NCI-H2081 treated with DMSO at 0.1 percent for 48 hours (cell line): Measurements from ENCODE around the gene NFIB.

ENCODE experiments used
- DNase-seq: peaks from one replicate; lab custom pipeline; 2025; lab: John Stamatoyannopoulos, UW

NFIB gene

GRCh38 chr9:14313951-14314423 lies at the start of gene NFIB:
TSS of gene NFIB (minus strand) at chr9:14314141. CDS start at chr9:14313511, 630 bp downstream.
- DNase-seq, result no peak

DNA sequence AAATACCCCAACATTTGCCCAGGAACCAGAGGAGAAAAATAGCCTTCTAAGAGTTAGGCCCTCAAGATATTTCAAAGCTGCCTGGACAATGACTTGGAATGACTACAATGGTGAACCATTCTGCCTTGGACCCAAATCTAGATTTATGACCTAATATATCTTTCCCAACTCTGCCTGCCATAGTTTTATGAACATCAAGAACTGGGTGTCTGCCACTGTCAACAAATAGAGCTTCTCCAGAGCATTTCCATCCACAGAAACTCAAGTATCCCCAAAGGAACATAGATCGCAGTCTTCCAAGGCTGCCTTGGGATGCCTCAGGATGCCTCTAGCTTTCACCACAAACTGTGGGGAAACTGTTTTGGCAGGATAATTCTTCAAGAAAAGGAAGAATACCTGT lies 48.2 kb upstream of the NFIB start:
- no peak for DNase-seq

- no peak for DNase-seq
These were observed 47.1 kb upstream of the NFIB start for GRCh38 chr9:14361074-14361473.

DNA sequence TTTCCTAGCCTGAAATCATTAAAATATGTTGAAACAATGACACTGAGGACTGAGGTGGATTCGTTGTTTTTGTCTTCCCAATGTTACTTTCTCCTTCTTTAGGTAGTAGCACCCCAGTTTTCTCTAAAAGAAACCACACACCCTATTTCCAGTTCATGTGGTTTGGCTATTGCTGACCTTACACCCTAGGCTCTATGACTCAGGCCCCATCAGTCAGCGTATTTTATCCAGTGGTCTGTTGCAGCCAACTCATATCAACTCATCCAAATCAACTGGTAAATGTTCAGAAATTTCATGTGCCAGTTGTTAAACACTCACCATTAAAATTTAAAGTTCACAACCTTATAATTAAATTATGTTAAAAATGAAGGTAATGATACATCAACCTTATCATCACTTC lies 44.6 kb upstream of the NFIB start:
- DNase-seq, result no peak

DNA sequence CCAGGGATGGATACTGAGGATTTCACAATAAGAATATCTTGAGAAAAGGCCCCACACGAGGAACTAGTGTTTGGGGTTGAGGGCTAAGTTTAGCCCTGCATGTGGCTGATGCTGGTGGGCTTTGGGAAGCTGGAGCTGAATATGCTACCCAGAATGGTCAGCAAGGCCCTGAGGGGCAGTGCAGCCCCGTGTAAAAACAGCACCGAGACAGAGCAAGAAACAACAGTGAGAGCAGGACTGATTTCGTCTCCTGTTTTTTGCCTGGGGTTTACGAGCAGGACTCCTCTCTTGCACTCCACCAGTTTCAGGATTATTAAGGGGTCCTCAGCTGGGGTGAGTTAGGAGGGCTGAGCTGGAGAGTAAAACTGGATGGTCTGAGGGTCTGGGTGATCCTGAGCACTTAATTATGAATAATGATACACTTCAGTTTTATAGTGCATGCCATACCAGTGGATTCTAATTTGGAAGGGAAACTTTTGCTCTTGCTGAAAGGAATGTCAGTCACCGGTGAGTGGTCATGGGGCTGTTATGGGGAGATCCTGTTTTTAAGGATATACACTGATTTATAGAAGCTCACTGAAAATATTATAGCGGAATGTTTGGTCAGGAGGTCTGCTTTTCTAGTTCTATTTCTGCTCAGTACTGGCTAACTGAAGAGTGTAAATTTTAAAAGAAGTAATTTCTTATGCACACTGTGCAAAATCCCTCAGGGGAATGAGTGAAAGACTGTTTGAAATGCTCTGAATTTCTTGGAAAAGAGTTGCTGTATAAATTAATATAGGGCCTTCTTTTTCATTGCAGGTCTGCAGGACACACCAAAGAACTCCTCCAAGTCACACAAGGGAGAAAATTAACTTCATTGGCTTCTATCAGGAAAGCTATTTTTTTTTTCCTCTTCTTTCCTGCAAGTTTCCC lies 42.7 kb upstream of the NFIB start:
- no peak for DNase-seq

- DNase-seq, result no peak
These were observed 40.3 kb upstream of the NFIB start for GRCh38 chr9:14354201-14354600.

DNA sequence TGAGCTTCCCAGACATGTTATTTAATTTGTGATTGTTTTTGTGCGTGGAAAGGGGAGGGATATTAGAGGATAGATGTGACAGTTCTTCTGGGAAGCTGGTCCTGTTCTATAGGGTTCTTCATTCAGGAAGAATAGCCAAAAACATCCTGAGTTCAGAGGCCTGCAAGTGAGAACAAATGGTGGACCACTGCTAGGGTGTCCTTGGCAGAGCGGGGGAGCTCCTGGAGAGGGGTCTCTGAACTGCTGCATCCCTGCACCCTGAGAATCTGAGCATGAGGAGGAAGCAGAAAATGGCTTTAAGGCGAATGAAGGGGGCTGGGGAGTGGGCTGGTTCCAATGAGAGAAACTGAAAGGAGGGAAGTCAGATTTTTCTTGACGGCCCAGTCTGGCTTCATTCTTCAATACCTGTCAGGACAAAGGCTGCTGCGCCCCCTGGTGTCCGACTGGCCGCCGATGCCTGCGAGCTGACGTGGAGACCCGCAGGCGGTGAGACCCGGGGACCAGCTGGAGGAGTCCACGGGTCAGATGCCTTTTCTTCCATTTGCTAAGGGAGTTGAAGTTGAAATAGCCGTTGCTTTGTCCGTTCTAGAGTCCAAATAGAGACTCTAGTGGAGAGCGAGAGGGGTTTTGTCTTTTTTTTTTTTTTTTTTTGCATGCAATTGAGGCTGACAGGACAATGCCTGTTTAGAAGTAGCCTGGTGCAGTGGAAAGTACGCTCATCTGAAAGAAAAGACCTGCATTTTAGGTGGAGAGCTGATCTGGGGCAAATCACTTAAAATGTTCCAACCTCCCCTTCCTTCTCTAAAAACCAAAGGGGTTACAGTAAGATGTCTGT lies 39.5 kb upstream of the NFIB start:
- DNase-seq, result peak; percentile 78

DNA sequence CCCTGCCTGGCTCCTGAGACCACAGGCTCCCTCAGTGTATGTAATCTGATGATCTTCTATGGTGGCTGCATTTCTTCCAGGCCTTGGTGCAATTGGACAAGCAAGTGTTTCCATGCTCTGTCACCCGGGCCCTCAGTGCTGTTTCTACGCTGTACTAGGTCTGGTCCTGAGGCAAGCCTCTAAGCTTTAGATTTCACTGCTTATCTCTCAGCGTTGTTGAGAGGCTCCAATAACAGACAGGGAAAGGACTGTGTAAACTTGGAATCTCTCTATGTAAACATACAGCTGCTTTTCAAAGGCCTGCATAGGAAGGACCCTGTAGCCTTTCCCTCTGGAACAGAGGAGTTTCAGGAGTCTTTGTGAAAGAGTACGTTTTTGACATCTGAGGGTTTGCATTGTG lies 38.6 kb upstream of the NFIB start:
- no peak for DNase-seq

- DNase-seq, result no peak
These were observed 37.4 kb upstream of the NFIB start for GRCh38 chr9:14351221-14351836.

GRCh38 chr9:14350754-14351153 lies 36.8 kb upstream of the NFIB start:
- no peak for DNase-seq

DNA sequence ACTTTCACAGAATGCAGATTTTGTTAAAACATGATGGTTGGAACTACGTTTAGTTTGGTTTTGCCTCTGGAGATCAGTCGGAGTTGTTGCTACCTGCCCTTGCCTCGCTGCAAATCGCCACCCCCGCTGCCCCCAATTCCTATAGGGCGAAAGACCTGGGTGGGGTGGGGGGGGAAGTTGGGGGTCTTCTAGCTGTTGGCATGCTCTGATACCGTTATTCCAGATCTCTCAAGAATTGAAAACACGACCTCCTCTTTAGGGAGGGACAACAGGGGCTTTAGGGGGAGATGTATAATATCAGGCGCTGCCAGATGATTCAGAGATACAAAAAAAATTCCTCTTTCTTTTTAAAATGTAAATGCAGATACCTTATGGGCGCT lies 36.4 kb upstream of the NFIB start:
- DNase-seq, result no peak

DNA sequence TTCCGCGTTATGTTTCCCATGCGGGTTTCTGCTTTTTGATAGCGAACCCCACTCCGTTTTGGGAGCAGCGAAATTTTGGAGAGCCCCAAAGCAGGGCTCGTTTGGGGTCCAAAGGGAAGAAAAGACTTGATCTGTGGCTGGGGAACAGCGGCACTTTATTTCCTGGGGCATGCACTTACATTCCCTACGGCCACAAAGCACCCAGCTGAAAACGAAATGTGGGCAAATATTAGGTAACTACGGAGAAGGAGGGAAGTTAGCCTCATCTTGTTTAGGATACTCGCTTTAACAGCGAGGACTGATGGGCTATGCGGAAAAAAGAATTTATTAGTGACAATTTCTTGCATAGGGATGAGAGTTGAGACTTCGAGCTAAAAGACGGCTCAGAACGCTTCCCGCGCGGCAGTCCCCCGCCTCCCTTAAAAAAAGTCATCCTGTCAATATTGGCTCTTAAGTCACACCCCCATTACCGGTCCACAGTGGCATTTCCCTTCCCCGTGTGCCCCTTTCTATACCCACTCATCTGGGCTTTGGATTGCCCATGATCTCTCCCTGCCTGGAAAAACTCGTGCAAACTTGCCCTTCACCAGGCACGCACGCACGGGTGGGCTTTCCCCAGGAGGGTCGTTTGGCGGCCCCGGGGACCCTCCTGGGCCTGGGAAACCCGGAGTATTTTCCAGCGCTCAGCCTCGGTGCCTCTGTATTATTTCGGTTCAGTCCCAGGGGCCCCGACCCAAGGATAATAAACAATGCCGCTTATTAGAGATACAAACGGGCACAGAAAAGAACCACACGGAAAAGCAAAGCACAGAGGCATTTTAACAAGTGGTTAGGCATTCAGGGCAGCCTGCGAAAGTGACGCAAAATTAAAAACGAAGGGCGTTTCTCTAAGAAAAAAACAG lies 35.8 kb upstream of the NFIB start:
- no peak for DNase-seq

GRCh38 chr9:14349146-14349446 lies 35.2 kb upstream of the NFIB start:
- DNase-seq, result no peak

DNA sequence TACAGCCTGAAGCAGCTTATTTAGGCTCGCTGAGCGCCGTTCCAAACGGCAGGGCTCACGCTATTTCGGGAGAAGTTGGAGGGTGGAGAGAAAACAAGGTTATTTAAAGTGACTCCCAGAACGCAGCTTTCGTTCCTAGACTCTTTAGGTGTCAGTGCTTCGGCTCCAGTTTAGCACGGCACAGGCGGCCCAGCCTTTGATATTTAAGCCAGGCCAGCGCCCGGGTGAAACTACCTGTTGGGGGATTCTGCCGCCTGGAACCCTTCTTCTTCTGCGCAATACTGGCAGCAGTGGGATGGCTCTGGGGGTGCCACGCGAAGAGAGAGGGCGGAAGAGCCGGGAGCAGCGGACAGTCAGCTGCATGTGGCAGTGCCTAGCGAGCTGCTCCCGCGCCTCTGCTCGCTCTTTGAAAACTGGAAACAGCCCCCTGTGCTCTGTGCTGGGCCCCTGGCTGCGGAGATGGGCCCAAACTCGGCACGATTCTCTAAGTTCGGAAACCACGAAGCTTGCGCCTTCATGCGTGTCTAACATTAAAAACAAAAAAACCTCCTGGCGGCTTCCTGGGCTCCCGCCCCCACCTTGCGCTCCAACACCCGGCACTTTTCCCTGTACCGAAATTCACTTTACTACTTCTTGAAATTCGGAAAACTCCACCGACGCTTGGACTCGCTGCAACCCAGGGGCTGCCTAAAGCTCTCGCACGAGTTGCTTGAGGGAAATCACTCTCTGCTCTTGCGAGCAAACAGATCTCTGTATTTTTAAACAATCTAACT lies 34.6 kb upstream of the NFIB start:
- DNase-seq, result no peak

DNA sequence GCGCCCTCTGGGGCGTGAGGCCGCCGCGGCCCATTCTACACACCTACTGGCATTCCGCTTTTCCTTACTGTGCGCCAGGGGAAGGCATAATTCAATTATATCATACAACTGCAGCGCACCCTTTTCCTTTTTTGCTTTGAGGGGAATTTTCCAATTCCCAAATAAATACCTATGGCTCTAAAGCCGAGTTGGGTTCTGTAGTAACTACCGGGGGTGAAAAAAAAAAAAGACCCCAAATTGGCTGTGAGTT lies 34.1 kb upstream of the NFIB start:
- no peak for DNase-seq

DNA sequence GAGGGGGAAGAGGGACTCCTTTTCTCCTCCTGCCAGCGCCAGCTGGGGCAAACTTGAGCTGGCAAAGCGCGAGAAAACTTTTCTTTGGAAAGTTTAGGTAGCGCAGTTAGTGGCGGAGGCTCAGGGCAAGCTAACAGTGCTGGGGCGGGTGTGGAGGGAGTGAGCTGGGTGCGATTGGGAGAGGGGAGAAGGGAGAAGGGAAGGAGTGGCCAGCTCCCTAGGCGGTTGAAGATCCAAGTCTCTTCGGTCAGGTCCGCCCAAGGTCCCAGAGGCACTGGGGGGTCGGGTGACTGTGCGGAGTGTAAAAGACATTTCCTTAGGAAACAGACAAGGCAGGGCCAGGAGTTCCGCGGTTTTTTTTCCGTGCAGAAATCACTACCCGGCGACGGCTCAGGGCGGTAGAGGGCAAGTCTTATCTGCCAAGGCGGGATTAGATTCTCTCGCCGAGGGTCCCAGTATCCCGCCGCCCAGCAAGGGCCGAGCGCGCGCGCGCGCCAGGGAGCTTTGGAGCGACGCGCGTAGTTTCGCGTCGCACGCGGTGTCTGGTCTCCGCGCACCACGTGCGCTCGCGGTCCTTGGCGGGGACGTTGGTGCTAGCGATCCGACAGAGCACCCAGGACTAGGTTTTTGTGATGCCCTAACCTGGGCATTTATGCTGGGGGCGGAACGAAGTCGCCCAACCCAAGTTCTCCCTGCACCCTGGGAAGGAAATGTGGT lies 33.6 kb upstream of the NFIB start:
- no peak for DNase-seq

DNA sequence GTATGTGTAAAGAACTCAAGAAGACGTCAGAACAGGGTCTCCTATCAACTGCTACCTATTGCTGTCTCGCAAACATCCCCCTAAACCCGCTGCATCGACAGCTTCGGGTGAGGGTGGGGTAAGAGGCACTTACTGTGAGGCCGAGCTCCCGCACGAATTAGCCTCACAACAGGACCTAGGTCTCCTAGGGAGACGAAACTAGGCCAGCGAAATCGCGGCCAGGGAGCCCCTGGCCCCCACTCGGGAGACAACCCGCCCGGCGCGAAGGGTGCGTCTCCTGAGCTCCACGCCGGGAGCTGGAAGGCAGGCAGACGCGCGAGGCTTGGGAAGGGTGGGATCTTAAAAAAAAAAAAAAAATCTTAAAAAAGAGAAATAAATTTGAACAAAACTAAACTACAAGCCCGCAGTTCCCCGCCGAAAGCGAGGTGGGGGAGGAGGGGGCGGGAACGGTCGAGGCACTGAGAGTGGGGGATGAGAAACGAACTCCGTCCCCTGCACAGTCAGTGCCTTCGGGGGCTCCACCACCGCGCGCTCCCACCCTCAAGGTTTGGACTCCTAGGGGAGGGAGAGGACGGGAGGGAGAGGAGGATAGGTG lies 33.0 kb upstream of the NFIB start:
- no peak for DNase-seq

DNA sequence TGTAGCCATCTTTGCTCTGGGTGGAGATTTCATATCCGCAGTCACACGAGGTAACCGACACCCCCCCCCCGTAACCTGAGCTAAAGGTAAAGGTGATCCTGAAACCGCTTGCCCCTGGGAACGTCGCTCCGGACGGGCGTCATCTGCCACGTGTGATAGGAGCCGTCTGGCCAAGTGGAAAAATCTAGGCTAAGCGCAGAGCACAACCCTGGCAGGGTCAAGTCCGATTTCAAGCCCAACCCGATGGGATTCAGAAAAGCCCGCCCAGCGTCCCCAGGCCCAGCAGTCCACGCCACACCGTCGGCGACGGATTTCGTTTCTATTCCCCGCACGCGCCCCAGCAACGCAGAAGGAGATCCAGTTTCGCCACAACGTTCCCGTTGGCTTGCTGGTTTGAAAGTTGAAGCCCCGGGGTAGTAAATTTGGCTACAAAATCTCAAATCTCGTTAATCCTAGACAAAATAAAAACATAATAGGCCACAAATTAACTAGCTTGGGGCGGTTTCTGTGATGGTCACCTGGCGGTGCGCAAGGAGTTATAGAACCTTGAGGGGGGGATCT lies 32.4 kb upstream of the NFIB start:
- DNase-seq, result no peak

DNA sequence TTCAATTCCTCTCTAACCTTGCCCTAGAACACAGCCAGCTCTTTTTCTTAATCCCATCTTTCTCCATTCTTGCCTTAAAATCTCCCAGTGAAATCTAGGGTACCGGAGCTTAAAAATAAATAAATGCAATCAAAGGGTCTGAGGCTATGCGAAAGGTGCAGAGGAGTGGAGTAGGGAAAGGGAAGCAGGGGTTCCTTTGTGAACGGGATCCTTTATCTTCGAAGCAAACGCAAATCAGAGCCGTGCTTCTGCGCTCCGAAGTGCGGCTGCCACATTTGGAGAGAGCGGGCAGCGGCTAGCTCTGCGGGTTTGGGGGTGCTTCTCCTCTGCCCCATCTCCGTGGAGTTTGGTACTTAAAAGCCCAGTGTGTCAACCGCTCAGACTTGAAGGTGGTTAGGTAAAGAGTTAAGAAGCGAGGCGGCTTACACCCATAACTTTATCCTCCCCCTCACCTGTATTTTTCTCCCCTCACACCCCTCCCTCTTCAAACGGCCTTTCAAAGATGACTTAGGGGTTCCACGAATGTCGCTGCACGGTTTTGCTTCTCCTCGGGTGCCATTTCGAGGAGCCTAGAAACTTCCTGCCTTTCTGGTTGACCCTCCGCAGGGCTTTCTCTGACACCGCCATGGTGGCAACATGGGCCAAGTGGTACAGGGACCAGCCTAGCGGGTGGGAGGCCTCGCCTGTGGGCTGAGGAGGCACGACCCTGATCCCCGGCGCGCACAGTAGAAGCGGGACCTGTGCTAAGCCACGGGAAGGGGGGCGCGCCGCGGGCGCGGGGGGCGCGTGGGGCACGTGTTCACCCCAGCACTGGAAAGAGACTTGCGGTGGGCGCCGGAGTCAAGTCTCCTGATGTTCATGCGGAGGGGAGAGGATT lies 31.7 kb upstream of the NFIB start:
- no peak for DNase-seq
